ENCODE data around the gene TMEM52. TPM values are rescaled to one million over a fixed set of nuclear protein-coding genes. Genes with fewer than 3 reads are reported as not detected.

Gene TMEM52
- total RNA-seq, 2 donors from 2014 or later = 7.8 to 43.3 TPM

GRCh38 chr1:1894354-1895059 is 24.6 kb downstream of the TMEM52 start:
- WGBS = 13% methylated on average over 14 of the region's 14 CpGs
- peak; percentile 79 for DNase-seq (ENCODE audit: low spot score)
- intact Hi-C loops (cut with DNase I) = loop anchor here (5.0 kb wide), 2 partner anchors 37 to 117 kb away; partner anchors contain the start of gene NADK
- Histone ChIP-seq H3K27ac (peak overlapping the region; percentile 95 to 96), H3K4me3 (no peak overlapping the region), H3K9me3 (no peaks in the 10 kb centered on the region), H3K36me3 (no peaks in the 10 kb centered on the region), H3K27me3 (replicated peaks; ENCODE audit: insufficient read depth) (no peaks in the 10 kb centered on the region), H3K4me1 (replicated peaks) (peaks cover 26% of the 10 kb centered on the region)
- TF ChIP-seq POLR2AphosphoS5 (IDR thresholded peaks at IDR 0.05) = peak; percentile 71
- TF ChIP-seq POLR2A (IDR thresholded peaks at IDR 0.05) = no peak
- TF ChIP-seq CTCF (IDR thresholded peaks at IDR 0.05) = no peak

GRCh38 chr1:1893997-1894353 is 25.1 kb downstream of the TMEM52 start:
- no peak overlapping the region for H3K4me3 ChIP-seq
- TF ChIP-seq POLR2A (IDR thresholded peaks at IDR 0.05) = no peak
- TF ChIP-seq POLR2AphosphoS5 (IDR thresholded peaks at IDR 0.05) = no peak
- TF ChIP-seq CTCF (IDR thresholded peaks at IDR 0.05) = no peak
- H3K36me3 ChIP-seq = no peaks in the 10 kb centered on the region
- peaks cover 26% of the 10 kb centered on the region for H3K4me1 ChIP-seq (replicated peaks)
- H3K9me3 ChIP-seq = no peaks in the 10 kb centered on the region
- no peaks in the 10 kb centered on the region for H3K27me3 ChIP-seq (replicated peaks; ENCODE audit: insufficient read depth)
- DNase-seq (ENCODE audit: low spot score) = no peak
- 100% methylated on average over 2 of the region's 2 CpGs for WGBS
- H3K27ac ChIP-seq = peak overlapping the region; percentile 95 to 96
- intact Hi-C loops (cut with DNase I) = loop anchor here (5.0 kb wide), 2 partner anchors 37 to 117 kb away; partner anchors contain the start of gene NADK

- intact Hi-C loops (cut with DNase I) = loop anchor here (5.0 kb wide), 2 partner anchors 36 to 116 kb away; partner anchors contain the start of gene NADK
- no peak for TF ChIP-seq POLR2AphosphoS5 (IDR thresholded peaks at IDR 0.05)
- no peak for TF ChIP-seq CTCF (IDR thresholded peaks at IDR 0.05)
- TF ChIP-seq POLR2A (IDR thresholded peaks at IDR 0.05) = no peak
- no peaks in the 10 kb centered on the region for H3K9me3 ChIP-seq
- no peaks in the 10 kb centered on the region for H3K36me3 ChIP-seq
- no peak overlapping the region for H3K4me3 ChIP-seq
- no peaks in the 10 kb centered on the region for H3K27me3 ChIP-seq (replicated peaks; ENCODE audit: insufficient read depth)
- H3K27ac ChIP-seq = peak overlapping the region; percentile 95 to 96
- DNase-seq (ENCODE audit: low spot score) = no peak
- peaks cover 26% of the 10 kb centered on the region for H3K4me1 ChIP-seq (replicated peaks)
- WGBS = 90% methylated on average over 19 of the region's 19 CpGs
Measured at GRCh38 chr1:1893291-1893985, 25.6 kb downstream of the TMEM52 start.

- Histone ChIP-seq H3K4me3 (peak overlapping the region in 1 of 2 donors; percentile 84), H3K27ac (peak overlapping the region; percentile 95 to 96), H3K27me3 (replicated peaks; ENCODE audit: insufficient read depth) (no peaks in the 10 kb centered on the region), H3K4me1 (replicated peaks) (peaks cover 26% of the 10 kb centered on the region), H3K9me3 (no peaks in the 10 kb centered on the region), H3K36me3 (no peaks in the 10 kb centered on the region)
- intact Hi-C loops (cut with DNase I) = loop anchor here (5.0 kb wide), 2 partner anchors 35 to 115 kb away; partner anchors contain the start of gene NADK
- TF ChIP-seq POLR2A (IDR thresholded peaks at IDR 0.05) (no peak), CTCF (IDR thresholded peaks at IDR 0.05) (no peak), POLR2AphosphoS5 (IDR thresholded peaks at IDR 0.05) (no peak)
- no peak for DNase-seq (ENCODE audit: low spot score)
- WGBS = 39% methylated on average over 7 of the region's 7 CpGs
Measured at GRCh38 chr1:1892763-1893120, 26.3 kb downstream of the TMEM52 start.

Measured in prostate gland (tissue), 2 donors.